Stimulated activated CD4-positive, alpha-beta T cell treated with anti-CD3 and anti-CD28 coated beads, TNF-alpha, amount 100 ng/mL, for 1 hour (primary cell): ENCODE data around the gene IER2.

Source experiments
- DNase-seq, 3 donors: peaks; one replicate each; pipeline ENCODE4 v3.0.0-alpha.2; 2020; ENCODE audit warnings: low read depth in 3 of 3, low spot score in 1 of 3

IER2 gene

DNA sequence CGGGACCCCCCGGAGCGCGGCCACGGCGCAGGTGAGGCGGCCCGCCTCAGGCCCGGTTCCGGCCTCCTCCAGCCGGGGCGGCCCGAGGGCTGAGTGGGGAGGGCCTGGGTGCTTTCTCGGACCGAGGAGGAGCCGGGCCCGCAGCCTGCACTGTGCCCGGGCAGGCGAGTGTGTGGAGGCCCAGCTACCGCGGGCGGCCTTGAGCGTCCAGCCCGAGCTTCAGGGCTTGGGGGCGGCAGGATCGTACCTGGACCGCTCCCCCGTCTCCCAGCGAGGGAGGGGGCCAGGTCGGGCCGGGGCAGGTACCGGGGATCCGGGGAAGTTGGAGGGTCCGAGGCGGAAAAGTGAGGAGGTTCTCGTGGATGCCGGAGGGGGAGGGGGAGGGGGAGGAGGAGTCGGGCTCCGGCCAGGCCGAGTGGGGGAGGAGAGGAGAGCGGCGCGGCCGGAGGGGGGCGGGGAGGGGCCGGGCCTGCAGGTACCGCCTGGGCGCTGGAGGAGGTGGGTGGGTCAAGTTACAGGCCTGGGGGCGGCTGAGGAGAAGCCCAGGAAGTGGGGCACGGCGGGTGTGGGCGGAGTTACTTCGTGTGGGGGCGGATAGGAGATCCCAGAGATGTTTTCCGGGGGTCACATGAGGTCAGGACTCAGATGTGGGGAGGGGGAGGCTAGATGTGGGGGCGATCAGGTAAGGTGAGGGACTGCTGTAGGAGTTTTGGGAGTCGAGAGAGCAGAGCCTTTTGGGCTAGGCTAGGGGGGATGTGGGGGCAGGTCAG, 31.6 kb upstream of the IER2 start:
- no peak for DNase-seq

GRCh38 chr19:13119627-13120026, 30.6 kb upstream of the IER2 start:
- DNase-seq = no peak

GRCh38 chr19:13120031-13120430, 30.2 kb upstream of the IER2 start:
- DNase-seq = no peak

- no peak for DNase-seq
Observed at GRCh38 chr19:13120817-13121216, 29.4 kb upstream of the IER2 start.

DNA sequence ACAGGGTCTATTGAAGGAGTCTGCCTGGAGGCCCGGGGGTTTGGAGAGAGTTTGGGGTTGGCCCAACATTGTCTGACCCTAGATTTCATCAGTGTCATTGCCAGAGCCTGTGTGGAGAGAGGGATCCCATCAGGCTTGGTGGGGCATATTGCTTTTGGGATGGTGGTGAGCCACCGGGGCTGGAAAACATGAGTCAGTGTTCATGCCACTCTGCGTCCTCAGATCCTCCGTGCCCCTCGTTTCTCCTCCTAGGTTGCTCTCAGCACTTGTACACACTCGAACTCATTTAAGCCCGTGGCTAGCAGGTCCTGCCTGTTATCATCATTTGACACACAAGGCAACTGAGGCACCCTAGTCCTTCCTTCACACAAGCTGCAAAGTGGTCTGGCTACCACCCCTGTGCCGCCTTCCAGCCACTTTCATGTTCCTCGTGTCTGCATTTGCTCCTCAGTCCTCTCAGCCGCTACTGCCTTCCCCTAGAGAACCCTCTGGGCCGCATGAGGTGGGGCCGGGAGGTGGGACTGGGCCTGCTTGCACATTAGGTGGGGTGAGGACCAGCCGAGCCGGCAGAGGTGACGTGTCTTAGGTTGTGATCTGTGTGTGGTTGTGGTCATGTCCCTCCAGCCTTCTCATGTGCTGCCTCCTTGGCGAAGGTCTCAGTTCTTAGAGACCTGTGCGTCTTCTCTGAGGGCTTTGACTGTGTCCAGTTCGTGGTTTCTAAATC, 28.5 kb upstream of the IER2 start:
- no peak for DNase-seq

DNA sequence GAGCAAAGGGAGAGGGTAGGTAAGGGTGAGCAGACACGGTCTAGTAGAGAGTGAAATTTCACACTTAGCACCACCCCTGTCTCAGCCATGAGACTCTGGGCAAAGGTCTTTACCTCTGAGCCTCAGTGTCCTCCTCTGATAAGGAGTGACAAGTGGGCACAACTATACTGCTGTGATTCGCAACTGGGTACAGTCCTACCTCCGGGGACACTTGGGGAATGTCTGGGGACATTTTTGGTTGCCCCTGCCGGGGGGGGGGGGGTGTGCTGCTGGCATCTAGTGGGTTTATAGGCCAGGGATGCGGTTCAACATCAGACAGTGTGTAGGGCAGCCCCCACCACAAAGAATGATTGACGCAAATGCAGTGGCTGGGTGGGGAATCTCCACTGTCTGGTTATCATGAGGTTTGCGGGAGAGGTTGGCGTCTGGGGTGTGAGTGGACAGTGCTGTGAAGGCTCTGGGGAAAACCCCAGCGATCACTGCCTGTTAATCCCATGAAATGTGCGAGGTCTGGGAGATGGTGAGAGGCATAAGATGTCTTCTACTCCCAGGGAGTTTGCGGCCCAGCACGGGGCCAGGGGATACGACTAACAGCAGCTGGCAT, 27.8 kb upstream of the IER2 start:
- DNase-seq = no peak

- DNase-seq = no peak
Observed at GRCh38 chr19:13122980-13123957, 26.9 kb upstream of the IER2 start.

- DNase-seq = no peak
Observed at GRCh38 chr19:13127051-13127450, 23.2 kb upstream of the IER2 start.

DNA sequence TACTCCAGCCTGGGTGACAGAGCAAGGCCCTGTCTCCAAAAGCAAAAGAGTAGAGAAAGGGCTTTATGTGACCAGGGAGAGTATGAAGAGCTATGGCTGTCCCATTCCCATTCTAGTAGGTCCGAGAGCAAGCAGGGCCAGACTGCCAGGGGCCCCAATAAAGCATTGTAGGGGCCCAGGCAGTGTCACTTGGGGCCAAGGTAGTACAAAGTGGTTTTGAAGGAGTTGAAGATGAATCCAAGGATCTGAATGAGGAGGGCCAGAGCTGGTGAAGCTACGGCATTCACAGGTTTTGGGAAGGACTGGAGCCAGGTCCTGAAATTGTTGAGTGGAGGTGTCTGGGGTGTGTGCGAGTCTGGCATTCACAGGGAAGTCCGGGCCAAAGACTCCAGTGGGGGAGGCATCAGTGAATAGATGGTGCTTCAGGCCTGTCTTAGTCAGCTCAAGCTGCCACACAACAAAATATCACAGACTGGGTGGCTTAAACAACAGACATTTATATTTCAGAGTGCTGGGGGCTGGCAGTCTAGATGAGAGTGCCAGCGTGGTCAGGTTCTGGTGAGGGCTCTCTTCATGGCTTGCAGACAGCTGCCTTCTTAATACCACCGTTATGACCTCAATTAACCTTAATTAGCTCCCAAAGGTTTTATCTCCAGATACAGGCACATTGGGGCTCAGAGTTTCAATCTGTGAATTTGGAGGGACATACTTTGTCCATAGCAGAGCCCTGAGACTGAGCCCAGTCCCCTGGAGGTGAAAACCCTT, 22.2 kb upstream of the IER2 start:
- no peak for DNase-seq

- no peak for DNase-seq
Observed at GRCh38 chr19:13128583-13128982, 21.6 kb upstream of the IER2 start.

DNA sequence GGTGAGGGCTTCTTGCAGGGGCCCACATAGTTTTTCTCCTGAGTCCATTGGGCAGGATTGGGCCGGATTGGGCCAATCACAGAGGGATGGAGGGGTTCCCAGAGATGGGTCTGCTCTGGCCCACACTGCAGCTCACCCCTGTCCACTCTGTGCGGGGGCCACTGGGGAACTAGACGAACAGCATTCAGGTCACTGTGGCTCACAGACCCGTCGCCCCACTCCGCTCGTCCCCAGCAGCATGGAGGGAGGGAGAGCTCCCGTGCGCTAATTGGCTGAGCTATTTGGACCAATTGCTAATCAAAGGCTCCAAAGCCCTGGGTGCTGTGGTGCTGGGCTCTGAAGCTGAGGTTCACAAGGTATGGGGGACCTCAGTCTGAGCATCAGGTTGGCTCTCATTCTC, 20.8 kb upstream of the IER2 start:
- DNase-seq = no peak

DNA sequence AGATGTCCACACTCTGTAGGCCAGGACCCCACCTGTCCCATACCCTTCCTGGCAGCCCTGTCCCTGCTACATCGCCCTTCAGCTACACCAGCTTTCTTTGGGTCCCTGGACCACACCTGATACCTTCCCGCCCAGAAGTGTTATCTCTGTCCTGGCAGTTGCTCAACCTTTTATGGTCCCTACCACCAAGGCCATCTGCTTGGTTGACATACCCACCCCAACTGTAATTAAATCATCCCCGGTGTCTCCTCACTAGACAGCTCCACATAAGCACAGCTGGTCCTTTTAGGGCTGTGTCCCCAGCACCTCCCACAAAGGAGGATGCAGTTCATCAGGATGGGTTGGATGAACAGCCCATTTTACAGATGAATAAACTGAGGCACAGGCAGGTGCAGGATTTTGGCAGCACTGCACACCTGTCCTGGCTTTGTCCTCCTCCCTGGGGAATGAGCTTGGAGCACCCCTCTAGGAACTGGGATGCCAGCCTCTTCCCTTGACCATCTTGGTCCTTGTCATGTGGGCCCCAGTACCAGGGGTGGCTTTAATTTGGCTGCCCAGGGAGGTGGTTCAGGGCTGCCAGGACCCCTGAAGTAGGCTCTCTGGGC, 19.2 kb upstream of the IER2 start:
- DNase-seq = no peak

- no peak for DNase-seq
Observed at GRCh38 chr19:13132471-13133180, 17.6 kb upstream of the IER2 start.

GRCh38 chr19:13133241-13133870, 16.9 kb upstream of the IER2 start:
- no peak for DNase-seq

DNA sequence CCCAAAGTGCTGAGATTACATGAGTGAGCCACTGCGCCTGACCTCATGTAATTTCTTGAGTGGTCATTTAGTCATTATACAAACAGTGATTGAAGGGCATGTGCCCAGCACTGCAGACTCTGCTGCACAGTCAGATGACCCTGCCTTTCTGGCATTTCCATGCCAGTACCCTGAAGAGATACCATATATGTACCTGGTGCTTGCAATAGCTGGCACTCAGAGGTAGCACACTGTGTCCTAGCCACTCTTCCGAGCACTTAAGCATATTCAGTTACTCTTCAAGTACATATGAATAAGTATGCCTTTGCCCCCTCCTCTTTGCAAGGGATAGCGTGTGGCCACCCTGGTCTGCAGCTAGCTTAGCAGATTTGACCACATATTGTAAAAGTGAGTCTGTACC, 15.6 kb upstream of the IER2 start:
- no peak for DNase-seq

GRCh38 chr19:13135068-13136062, 14.8 kb upstream of the IER2 start:
- no peak for DNase-seq

DNA sequence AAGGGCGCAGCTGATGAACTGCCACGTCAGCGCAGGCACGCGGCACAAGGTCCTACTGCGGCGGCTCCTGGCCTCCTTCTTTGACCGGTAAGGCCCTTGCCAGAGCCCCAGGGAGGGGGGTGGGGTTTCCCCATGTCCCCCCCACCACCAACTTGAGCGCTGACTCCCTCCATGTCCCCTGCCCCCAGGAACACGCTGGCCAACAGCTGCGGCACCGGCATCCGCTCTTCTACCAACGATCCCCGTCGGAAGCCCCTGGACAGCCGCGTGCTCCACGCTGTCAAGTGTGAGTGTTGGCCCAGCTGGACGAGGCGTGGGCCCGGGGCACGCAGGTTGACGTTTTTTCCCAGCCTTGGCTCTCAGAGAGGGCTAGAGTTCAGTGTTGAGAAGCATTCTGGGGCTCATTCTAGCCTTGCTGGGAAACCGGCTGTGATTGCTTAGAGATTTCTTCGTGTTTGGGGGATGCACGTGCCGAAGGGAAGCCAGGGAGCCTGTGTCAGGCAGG, 12.9 kb upstream of the IER2 start:
- DNase-seq = no peak
